ENCODE data around the gene GPR3.

GRCh38 chr1:27394282-27394658 is 1.8 kb downstream of the GPR3 start:
- TF ChIP-seq EZH2 (IDR thresholded peaks at IDR 0.05), result no peak
- TF ChIP-seq POLR2AphosphoS5 (IDR thresholded peaks at IDR 0.05; ENCODE audit: borderline replicate concordance, low read depth, low read length), result no peak

Measured in SK-N-MC (cell line).